H9 (cell line): ENCODE measurements around the gene FGF3. TPM values are rescaled to one million over a fixed set of nuclear protein-coding genes. Genes with fewer than 3 reads are reported as not detected.

Source experiments
- DNase-seq: peaks from one replicate; pipeline ENCODE4 v3.0.0-alpha.2; 2017
- H2AFZ ChIP-seq: one replicate; pipeline ENCODE4 v1.6.1; 2013; ENCODE audit warnings: mild to moderate bottlenecking, low read length, control low read depth, moderate library complexity
- H2AK5ac ChIP-seq: 2 replicates; pipeline ENCODE4 v1.6.1; 2013; ENCODE audit warnings: low read length, control low read depth, mixed read lengths; ENCODE audit not compliant: insufficient read length
- H2BK120ac ChIP-seq: one replicate; pipeline ENCODE4 v1.6.1; 2013; ENCODE audit warnings: low read depth, mild to moderate bottlenecking, low read length, control low read depth, inconsistent platforms; ENCODE audit not compliant: poor library complexity, severe bottlenecking
- H2BK12ac ChIP-seq: 2 replicates; pipeline ENCODE4 v1.6.1; 2013; ENCODE audit warnings: low read length, control low read depth, mixed read lengths, low read depth; ENCODE audit not compliant: insufficient read length
- H2BK15ac ChIP-seq: 2 replicates; pipeline ENCODE4 v1.6.1; 2013; ENCODE audit warnings: low read depth, low read length, control low read depth
- H2BK20ac ChIP-seq: one replicate; pipeline ENCODE4 v1.6.1; 2013; ENCODE audit warnings: low read depth, mild to moderate bottlenecking, low read length, control low read depth, inconsistent platforms; ENCODE audit not compliant: poor library complexity, severe bottlenecking
- H2BK5ac ChIP-seq: 2 replicates; pipeline ENCODE4 v1.6.1; 2013; ENCODE audit warnings: low read length, control low read depth, mixed read lengths; ENCODE audit not compliant: insufficient read length
- H3K14ac ChIP-seq: 2 replicates; pipeline ENCODE4 v1.6.1; 2013; ENCODE audit warnings: low read length, control low read depth; ENCODE audit not compliant: insufficient read depth
- H3K18ac ChIP-seq: 2 replicates; pipeline ENCODE4 v1.6.1; 2013; ENCODE audit warnings: low read depth, mild to moderate bottlenecking, mixed read lengths, low read length, control low read depth; ENCODE audit not compliant: insufficient read length
- H3K23ac ChIP-seq: 2 replicates; pipeline ENCODE4 v1.6.1; 2013; ENCODE audit warnings: low read length, control low read depth, mixed read lengths, low read depth; ENCODE audit not compliant: insufficient read length
- H3K23me2 ChIP-seq: 2 replicates; pipeline ENCODE4 v1.6.1; 2013; ENCODE audit warnings: low read depth, mild to moderate bottlenecking, mixed read lengths, low read length, control low read depth; ENCODE audit not compliant: insufficient read length, poor library complexity, severe bottlenecking
- H3K27ac ChIP-seq: 2 replicates; pipeline ENCODE4 v1.5.1; 2013; ENCODE audit warnings: low read length, control low read depth, mixed read lengths, low read depth; ENCODE audit not compliant: insufficient read length
- H3K27me3 ChIP-seq: 2 replicates; pipeline ENCODE4 v1.6.1; 2013; ENCODE audit warnings: low read length, control low read depth, inconsistent platforms; ENCODE audit not compliant: insufficient read depth
- H3K4ac ChIP-seq: 2 replicates; pipeline ENCODE4 v1.6.1; 2013; ENCODE audit warnings: low read depth, mild to moderate bottlenecking, control low read depth, inconsistent platforms, low read length, moderate library complexity
- H3K4me1 ChIP-seq: 2 replicates; pipeline ENCODE4 v1.6.1; 2013; ENCODE audit warnings: low read length, control low read depth, inconsistent platforms; ENCODE audit not compliant: insufficient read depth
- H3K4me2 ChIP-seq: 2 replicates; pipeline ENCODE4 v1.6.1; 2013; ENCODE audit warnings: low read length, control low read depth, mixed read lengths; ENCODE audit not compliant: insufficient read length, insufficient read depth
- H3K56ac ChIP-seq: 2 replicates; pipeline ENCODE4 v1.6.1; 2013; ENCODE audit warnings: low read depth, mild to moderate bottlenecking, mixed read lengths, low read length, control low read depth; ENCODE audit not compliant: insufficient read length
- H3K79me1 ChIP-seq: 2 replicates; pipeline ENCODE4 v1.6.1; 2013; ENCODE audit warnings: low read depth, mild to moderate bottlenecking, moderate library complexity, low read length, control low read depth, inconsistent platforms; ENCODE audit not compliant: insufficient read depth, poor library complexity, severe bottlenecking
- H3K79me2 ChIP-seq: 2 replicates; pipeline ENCODE4 v1.6.1; 2013; ENCODE audit warnings: low read length, control low read depth, inconsistent platforms; ENCODE audit not compliant: insufficient read depth
- H3K9ac ChIP-seq: 2 replicates; pipeline ENCODE4 v1.6.1; 2013; ENCODE audit warnings: low read length, control low read depth, mixed read lengths; ENCODE audit not compliant: insufficient read length; ENCODE audit errors: extremely low read depth
- H3K9me3 ChIP-seq: one replicate; pipeline ENCODE4 v1.6.1; 2013; ENCODE audit warnings: low read depth, low read length, inconsistent platforms; ENCODE audit not compliant: control insufficient read depth
- H3T11ph ChIP-seq: one replicate; pipeline ENCODE4 v1.6.1; 2013; ENCODE audit warnings: mild to moderate bottlenecking, low read length, control low read depth, inconsistent platforms
- H4K20me1 ChIP-seq: one replicate; pipeline ENCODE4 v1.6.1; 2013; ENCODE audit not compliant: control insufficient read depth, insufficient read length, insufficient read depth
- H4K5ac ChIP-seq: 2 replicates; pipeline ENCODE4 v1.6.1; 2013; ENCODE audit warnings: low read depth, mild to moderate bottlenecking, mixed read lengths, low read length, control low read depth; ENCODE audit not compliant: insufficient read length
- H4K8ac ChIP-seq: replicated peaks from 2 replicates; pipeline ENCODE4 v1.6.1; 2013; ENCODE audit warnings: low read length, control low read depth, mixed read lengths, low read depth; ENCODE audit not compliant: insufficient read length
- H4K91ac ChIP-seq: 2 replicates; pipeline ENCODE4 v1.6.1; 2013; ENCODE audit warnings: low read depth, mild to moderate bottlenecking, moderate library complexity, mixed read lengths, low read length, control low read depth; ENCODE audit not compliant: insufficient read length
- H3K27ac Mint-ChIP-seq, 3 experiments: 2 replicates in 2 of 3; 3 replicates in 1 of 3; pipeline ENCODE4 v1.8.0; 2020 to 2021; ENCODE audit warnings: mixed read lengths in 3 of 3, mild to moderate bottlenecking in 1 of 3, moderate library complexity in 1 of 3
- H3K27me3 Mint-ChIP-seq: 2 replicates; pipeline ENCODE4 v1.8.0; 2021; ENCODE audit warnings: low read depth, mild to moderate bottlenecking, moderate library complexity, mixed read lengths
- H3K36me3 Mint-ChIP-seq, 3 experiments: 2 replicates in 2 of 3; 3 replicates in 1 of 3; pipeline ENCODE4 v1.8.0; 2020 to 2021; ENCODE audit warnings: low read depth in 3 of 3, mixed read lengths in 3 of 3; ENCODE audit not compliant: insufficient read depth in 1 of 3
- H3K4me1 Mint-ChIP-seq, 2 experiments: 2 replicates each; pipeline ENCODE4 v1.8.0; 2020; ENCODE audit warnings: mixed read lengths in 2 of 2
- H3K4me3 Mint-ChIP-seq, 2 experiments: 2 replicates in 1 of 2; 3 replicates in 1 of 2; pipeline ENCODE4 v1.8.0; 2020 to 2021; ENCODE audit warnings: mild to moderate bottlenecking in 2 of 2, mixed read lengths in 2 of 2, moderate library complexity in 1 of 2
- H3K9me3 Mint-ChIP-seq, 2 experiments: 2 replicates in 1 of 2; 3 replicates in 1 of 2; pipeline ENCODE4 v1.8.0; 2020; ENCODE audit warnings: mild to moderate bottlenecking in 2 of 2, mixed read lengths in 2 of 2, moderate library complexity in 1 of 2
- WGBS: extraction: QIAGEN DNeasy Blood & Tissue Kit; methylation state at CpG from one replicate; pipeline ENCODE4 v1.1.7; 2013; ENCODE audit warnings: missing lambda C conversion rate, low lambda C conversion rate, mixed read lengths; ENCODE audit not compliant: insufficient read length; ENCODE audit errors: extremely low coverage; 5-methylcytosine and 5-hydroxymethylcytosine counted together
- total RNA-seq: library from RNA; stranded (reverse); gene quantifications from 2 replicates; pipeline ENCODE4 v1.2.1, GENCODE V29; 2021
- TF ChIP-seq, protein P1 (sequence below): fragments of 200-600 bp; sonication (generic); conservative IDR thresholded peaks from 3 replicates; pipeline ENCODE4 v1.8.0; 2021; ENCODE audit warnings: antibody characterized with exemption, mild to moderate bottlenecking

Gene FGF3
- total RNA-seq, 1 experiment from 2014 or later = not detected

GRCh38 chr11:69812256-69812655, 7.0 kb downstream of the FGF3 start:
- H2BK5ac ChIP-seq = no peak overlapping the region
- no peak overlapping the region for H4K91ac ChIP-seq
- H2BK12ac ChIP-seq = no peak overlapping the region
- no peak overlapping the region for H3K56ac ChIP-seq
- no peak overlapping the region for H4K8ac ChIP-seq
- peaks cover 2% of the 10 kb centered on the region for H4K20me1 ChIP-seq
- peaks cover 23% of the 10 kb centered on the region for H3K27me3 ChIP-seq
- H2AFZ ChIP-seq = no peak overlapping the region
- no CpG with 5 or more reads among the region's 7 CpGs for WGBS
- no peaks in the 10 kb centered on the region for H3K79me2 ChIP-seq
- H3K4me1 ChIP-seq = no peaks in the 10 kb centered on the region
- peaks cover 5% of the 10 kb centered on the region for H3K23me2 ChIP-seq
- no peaks in the 10 kb centered on the region for H3K9me3 ChIP-seq
- peaks cover 0 to 6% of the 10 kb centered on the region in 2 experiments; a peak in 2 of 5 replicates for H3K9me3 Mint-ChIP-seq
- no peak overlapping the region for H3T11ph ChIP-seq
- no peaks in the 10 kb centered on the region; a peak in 2 of 7 replicates for H3K36me3 Mint-ChIP-seq
- H3K9ac ChIP-seq = no peak overlapping the region
- no peak overlapping the region for H4K5ac ChIP-seq
- H3K14ac ChIP-seq = no peak overlapping the region
- no peak overlapping the region for H3K27ac ChIP-seq
- no peak for DNase-seq
- peaks cover 9 to 15% of the 10 kb centered on the region in 2 experiments for H3K4me1 Mint-ChIP-seq
- H2BK20ac ChIP-seq = no peak overlapping the region
- H3K4me3 Mint-ChIP-seq = no peak overlapping the region
- H2BK15ac ChIP-seq = no peak overlapping the region
- H3K23ac ChIP-seq = no peak overlapping the region
- no peak overlapping the region for H2BK120ac ChIP-seq
- TF ChIP-seq, protein P1, sequence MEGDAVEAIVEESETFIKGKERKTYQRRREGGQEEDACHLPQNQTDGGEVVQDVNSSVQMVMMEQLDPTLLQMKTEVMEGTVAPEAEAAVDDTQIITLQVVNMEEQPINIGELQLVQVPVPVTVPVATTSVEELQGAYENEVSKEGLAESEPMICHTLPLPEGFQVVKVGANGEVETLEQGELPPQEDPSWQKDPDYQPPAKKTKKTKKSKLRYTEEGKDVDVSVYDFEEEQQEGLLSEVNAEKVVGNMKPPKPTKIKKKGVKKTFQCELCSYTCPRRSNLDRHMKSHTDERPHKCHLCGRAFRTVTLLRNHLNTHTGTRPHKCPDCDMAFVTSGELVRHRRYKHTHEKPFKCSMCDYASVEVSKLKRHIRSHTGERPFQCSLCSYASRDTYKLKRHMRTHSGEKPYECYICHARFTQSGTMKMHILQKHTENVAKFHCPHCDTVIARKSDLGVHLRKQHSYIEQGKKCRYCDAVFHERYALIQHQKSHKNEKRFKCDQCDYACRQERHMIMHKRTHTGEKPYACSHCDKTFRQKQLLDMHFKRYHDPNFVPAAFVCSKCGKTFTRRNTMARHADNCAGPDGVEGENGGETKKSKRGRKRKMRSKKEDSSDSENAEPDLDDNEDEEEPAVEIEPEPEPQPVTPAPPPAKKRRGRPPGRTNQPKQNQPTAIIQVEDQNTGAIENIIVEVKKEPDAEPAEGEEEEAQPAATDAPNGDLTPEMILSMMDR = no peak
- H3K27me3 Mint-ChIP-seq = peaks cover 73% of the 10 kb centered on the region
- no peak overlapping the region for H3K4me2 ChIP-seq
- no peak overlapping the region for H3K27ac Mint-ChIP-seq
- no peak overlapping the region for H2AK5ac ChIP-seq
- no peaks in the 10 kb centered on the region for H3K79me1 ChIP-seq
- H3K4ac ChIP-seq = no peak overlapping the region
- no peak overlapping the region for H3K18ac ChIP-seq
